ENCODE measurements around the gene B3GALT5.

B3GALT5 gene

DNA sequence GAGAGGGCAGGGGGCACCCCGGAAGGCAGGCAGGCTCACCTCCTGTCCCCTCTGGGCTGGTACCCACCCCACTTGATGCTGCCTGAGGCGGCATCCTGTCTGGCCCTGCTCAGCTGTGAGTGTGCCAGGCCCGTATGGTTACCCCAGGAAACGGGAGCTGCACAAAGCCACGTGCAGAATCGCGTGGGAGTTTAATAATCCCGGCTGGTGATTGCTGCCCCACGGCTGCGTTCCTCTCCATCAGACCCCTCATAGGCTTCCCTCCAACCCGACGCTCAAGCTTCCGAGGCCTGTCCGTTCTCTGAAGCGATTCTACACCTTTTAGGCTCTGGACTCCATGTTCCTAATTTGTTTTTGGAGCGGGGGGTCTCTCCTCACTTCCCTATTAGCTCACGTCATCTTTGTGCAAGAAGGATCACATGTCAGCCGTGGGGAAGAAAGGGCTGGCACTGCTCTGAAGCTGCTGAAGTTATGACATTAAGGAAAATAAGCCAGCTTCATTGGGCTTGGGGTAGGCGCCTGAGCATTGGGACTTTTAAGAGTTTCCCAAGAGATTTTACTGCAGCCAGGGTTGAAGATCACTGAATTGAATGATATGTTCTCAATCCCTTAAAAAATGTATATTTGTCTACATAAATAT lies 1.1 kb upstream of the B3GALT5 start:
- peaks cover 31% of the 10 kb centered on the region for H3K27me3 ChIP-seq (ENCODE audit: insufficient read depth, poor library complexity, severe bottlenecking)
- no peak overlapping the region for H3K27ac ChIP-seq (ENCODE audit: poor library complexity, severe bottlenecking)
- TF ChIP-seq, protein P1, sequence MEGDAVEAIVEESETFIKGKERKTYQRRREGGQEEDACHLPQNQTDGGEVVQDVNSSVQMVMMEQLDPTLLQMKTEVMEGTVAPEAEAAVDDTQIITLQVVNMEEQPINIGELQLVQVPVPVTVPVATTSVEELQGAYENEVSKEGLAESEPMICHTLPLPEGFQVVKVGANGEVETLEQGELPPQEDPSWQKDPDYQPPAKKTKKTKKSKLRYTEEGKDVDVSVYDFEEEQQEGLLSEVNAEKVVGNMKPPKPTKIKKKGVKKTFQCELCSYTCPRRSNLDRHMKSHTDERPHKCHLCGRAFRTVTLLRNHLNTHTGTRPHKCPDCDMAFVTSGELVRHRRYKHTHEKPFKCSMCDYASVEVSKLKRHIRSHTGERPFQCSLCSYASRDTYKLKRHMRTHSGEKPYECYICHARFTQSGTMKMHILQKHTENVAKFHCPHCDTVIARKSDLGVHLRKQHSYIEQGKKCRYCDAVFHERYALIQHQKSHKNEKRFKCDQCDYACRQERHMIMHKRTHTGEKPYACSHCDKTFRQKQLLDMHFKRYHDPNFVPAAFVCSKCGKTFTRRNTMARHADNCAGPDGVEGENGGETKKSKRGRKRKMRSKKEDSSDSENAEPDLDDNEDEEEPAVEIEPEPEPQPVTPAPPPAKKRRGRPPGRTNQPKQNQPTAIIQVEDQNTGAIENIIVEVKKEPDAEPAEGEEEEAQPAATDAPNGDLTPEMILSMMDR (IDR thresholded peaks at IDR 0.05; ENCODE audit: poor library complexity, severe bottlenecking), result no peak
- H3K36me3 ChIP-seq (ENCODE audit: low read depth), result no peaks in the 10 kb centered on the region
- no peaks in the 10 kb centered on the region for H3K4me1 ChIP-seq (ENCODE audit: insufficient read depth, poor library complexity, severe bottlenecking)
- no peak for DNase-seq (ENCODE audit: low spot score)
- H3K4me3 ChIP-seq (ENCODE audit: severe bottlenecking), result no peak overlapping the region
- no peaks in the 10 kb centered on the region for H3K9me3 ChIP-seq (ENCODE audit: severe bottlenecking)
- no peak for ATAC-seq (ENCODE audit: low read depth)

DNA sequence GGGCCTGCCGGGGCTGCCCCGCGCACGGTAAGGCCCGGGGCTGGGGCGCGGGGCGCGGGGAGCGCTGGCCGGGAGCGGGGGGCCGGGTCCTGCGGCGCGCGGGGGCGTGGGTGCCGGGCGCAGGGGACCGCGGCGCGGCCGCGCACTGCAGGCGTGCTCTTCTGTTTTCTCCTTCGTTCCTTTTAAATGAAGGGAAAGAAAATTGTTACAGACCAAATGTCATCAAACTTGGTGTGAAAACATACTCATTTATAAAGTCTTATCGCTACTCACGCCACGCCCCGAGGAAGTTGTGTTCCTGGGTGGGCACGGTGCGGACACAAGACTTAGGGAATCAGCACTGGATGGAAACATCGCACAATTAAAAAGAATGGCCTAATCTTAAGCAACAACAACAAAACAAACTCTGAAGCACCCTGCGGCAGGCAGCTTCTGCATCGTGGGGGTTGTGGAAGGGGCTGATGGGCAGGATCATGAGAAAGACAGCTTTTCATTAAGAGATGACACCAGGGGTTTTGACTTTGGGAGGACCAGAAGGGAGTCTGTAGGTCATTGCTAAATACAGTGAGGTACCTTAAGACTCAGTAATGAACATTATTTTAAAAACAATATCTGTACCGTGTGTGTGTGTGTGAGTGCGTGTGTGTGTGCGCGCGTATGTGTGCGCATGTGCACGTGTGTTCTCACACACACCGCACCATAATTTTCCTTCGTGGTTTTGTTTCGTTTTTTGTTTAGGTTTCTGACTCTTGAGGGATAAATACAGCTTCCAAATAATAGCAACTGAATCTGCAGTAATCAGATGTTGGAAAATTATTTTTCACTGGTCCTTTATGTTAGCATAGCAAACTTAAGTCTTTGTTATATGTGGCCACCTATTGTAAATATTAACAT lies 548 bp downstream of the B3GALT5 start:
- peaks cover 31% of the 10 kb centered on the region for H3K27me3 ChIP-seq (ENCODE audit: insufficient read depth, poor library complexity, severe bottlenecking)
- H3K27ac ChIP-seq (ENCODE audit: poor library complexity, severe bottlenecking), result no peak overlapping the region
- H3K4me1 ChIP-seq (ENCODE audit: insufficient read depth, poor library complexity, severe bottlenecking), result no peaks in the 10 kb centered on the region
- no peak for DNase-seq (ENCODE audit: low spot score)
- ATAC-seq (ENCODE audit: low read depth), result no peak
- peak overlapping the region; percentile 27 for H3K4me3 ChIP-seq (ENCODE audit: severe bottlenecking)
- TF ChIP-seq, protein P1 (IDR thresholded peaks at IDR 0.05; ENCODE audit: poor library complexity, severe bottlenecking), result no peak
- H3K36me3 ChIP-seq (ENCODE audit: low read depth), result no peaks in the 10 kb centered on the region
- no peaks in the 10 kb centered on the region for H3K9me3 ChIP-seq (ENCODE audit: severe bottlenecking)

GRCh38 chr21:39616211-39616772 lies 3.6 kb downstream of the B3GALT5 start:
- no peak overlapping the region for H3K27ac ChIP-seq (ENCODE audit: poor library complexity, severe bottlenecking)
- no peak overlapping the region for H3K4me3 ChIP-seq (ENCODE audit: severe bottlenecking)
- TF ChIP-seq, protein P1 (IDR thresholded peaks at IDR 0.05; ENCODE audit: poor library complexity, severe bottlenecking), result no peak
- DNase-seq (ENCODE audit: low spot score) (no peak), ATAC-seq (ENCODE audit: low read depth) (no peak)
- no peaks in the 10 kb centered on the region for H3K4me1 ChIP-seq (ENCODE audit: insufficient read depth, poor library complexity, severe bottlenecking)
- no peaks in the 10 kb centered on the region for H3K9me3 ChIP-seq (ENCODE audit: severe bottlenecking)
- H3K27me3 ChIP-seq (ENCODE audit: insufficient read depth, poor library complexity, severe bottlenecking), result peaks cover 31% of the 10 kb centered on the region
- H3K36me3 ChIP-seq (ENCODE audit: low read depth), result no peaks in the 10 kb centered on the region

- Histone ChIP-seq H3K9me3 (ENCODE audit: severe bottlenecking) (no peaks in the 10 kb centered on the region), H3K4me3 (ENCODE audit: severe bottlenecking) (no peak overlapping the region), H3K27me3 (ENCODE audit: insufficient read depth, poor library complexity, severe bottlenecking) (peaks cover under 1% of the 10 kb centered on the region), H3K27ac (ENCODE audit: poor library complexity, severe bottlenecking) (no peak overlapping the region), H3K36me3 (ENCODE audit: low read depth) (no peaks in the 10 kb centered on the region), H3K4me1 (ENCODE audit: insufficient read depth, poor library complexity, severe bottlenecking) (no peaks in the 10 kb centered on the region)
- no peak for DNase-seq (ENCODE audit: low spot score)
- no peak for ATAC-seq (ENCODE audit: low read depth)
- TF ChIP-seq, protein P1 (IDR thresholded peaks at IDR 0.05; ENCODE audit: poor library complexity, severe bottlenecking), result no peak
These were observed 8.1 kb downstream of the B3GALT5 start for GRCh38 chr21:39620856-39621255.
